Neuronal stem cell (in vitro differentiated cells): Measurements from ENCODE around the gene RECK.

Experiments
- DNase-seq: peaks from one replicate; pipeline ENCODE4 v3.0.0-alpha.2; 2013; ENCODE audit warnings: low spot score
- H2AFZ ChIP-seq: one replicate; pipeline ENCODE4 v1.6.1; 2013; ENCODE audit warnings: mild to moderate bottlenecking, low read length, inconsistent platforms
- H2AK5ac ChIP-seq: 2 replicates; pipeline ENCODE4 v1.6.1; 2013; ENCODE audit warnings: low read depth, mild to moderate bottlenecking, inconsistent platforms, low read length, moderate library complexity, mixed read lengths
- H2BK120ac ChIP-seq: 2 replicates; pipeline ENCODE4 v1.6.1; 2013; ENCODE audit warnings: low read depth, mild to moderate bottlenecking, inconsistent platforms, low read length, moderate library complexity, mixed read lengths
- H2BK12ac ChIP-seq: one replicate; pipeline ENCODE4 v1.6.1; 2013; ENCODE audit warnings: low read length, inconsistent platforms
- H2BK15ac ChIP-seq: 2 replicates; pipeline ENCODE4 v1.6.1; 2013; ENCODE audit warnings: mild to moderate bottlenecking, low read length, inconsistent platforms, mixed read lengths
- H2BK5ac ChIP-seq: one replicate; pipeline ENCODE4 v1.6.1; 2013; ENCODE audit warnings: inconsistent platforms, mild to moderate bottlenecking, low read length, moderate library complexity
- H3K14ac ChIP-seq: one replicate; pipeline ENCODE4 v1.6.1; 2013; ENCODE audit warnings: low read length, inconsistent platforms
- H3K18ac ChIP-seq: 2 replicates; pipeline ENCODE4 v1.6.1; 2013; ENCODE audit warnings: low read length, inconsistent platforms
- H3K23ac ChIP-seq: 2 replicates; pipeline ENCODE4 v1.6.1; 2013; ENCODE audit warnings: low read depth, mild to moderate bottlenecking, mixed read lengths, low read length, inconsistent platforms; ENCODE audit not compliant: poor library complexity
- H3K27ac ChIP-seq: replicated peaks from 3 replicates; pipeline ENCODE4 v1.5.1; 2013; ENCODE audit warnings: low read length, inconsistent platforms
- H3K27me3 ChIP-seq, 3 experiments: 2 replicates each; pipeline ENCODE4 v1.6.1; 2013; ENCODE audit warnings: low read length in 3 of 3, mild to moderate bottlenecking in 2 of 3, inconsistent platforms in 1 of 3, low read depth in 1 of 3, mixed read lengths in 1 of 3, moderate library complexity in 1 of 3; ENCODE audit not compliant: control insufficient read depth in 3 of 3, insufficient read depth in 3 of 3
- H3K36me3 ChIP-seq, 2 donors: replicated peaks in 1 of 2; 2 replicates each; pipeline ENCODE4 v1.6.1; 2013; ENCODE audit warnings: low read length in 2 of 2; ENCODE audit not compliant: control insufficient read depth in 2 of 2, insufficient read depth in 2 of 2
- H3K4ac ChIP-seq: 2 replicates; pipeline ENCODE4 v1.6.1; 2013; ENCODE audit warnings: inconsistent platforms, mild to moderate bottlenecking, low read length, moderate library complexity
- H3K4me1 ChIP-seq, 2 donors: 1 replicate in 1 of 2; 2 replicates in 1 of 2; pipeline ENCODE4 v1.6.1; 2013; ENCODE audit warnings: low read length in 2 of 2, low read depth in 1 of 2; ENCODE audit not compliant: control insufficient read depth in 2 of 2, insufficient read depth in 1 of 2
- H3K4me2 ChIP-seq: one replicate; pipeline ENCODE4 v1.6.1; 2013; ENCODE audit warnings: mild to moderate bottlenecking, low read length, inconsistent platforms; ENCODE audit not compliant: insufficient read depth, poor library complexity, severe bottlenecking
- H3K4me3 ChIP-seq, 2 donors: 2 replicates each; pipeline ENCODE4 v1.5.1; 2013; ENCODE audit warnings: low read length in 2 of 2, mild to moderate bottlenecking in 2 of 2, inconsistent platforms in 1 of 2, moderate library complexity in 1 of 2
- H3K79me1 ChIP-seq: one replicate; pipeline ENCODE4 v1.6.1; 2013; ENCODE audit warnings: low read depth, mild to moderate bottlenecking, inconsistent platforms, low read length, moderate library complexity
- H3K9ac ChIP-seq: one replicate; pipeline ENCODE4 v1.6.1; 2013; ENCODE audit warnings: mild to moderate bottlenecking, low read depth, low read length, inconsistent platforms; ENCODE audit not compliant: poor library complexity
- H3K9me3 ChIP-seq, 2 donors: replicated peaks in 1 of 2; 2 replicates each; pipeline versions ENCODE3 to v1.6.1; 2013; ENCODE audit warnings: low read length in 2 of 2, mild to moderate bottlenecking in 2 of 2, inconsistent platforms in 1 of 2, low read depth in 1 of 2, mixed read lengths in 1 of 2, moderate library complexity in 1 of 2; ENCODE audit not compliant: control insufficient read depth in 2 of 2, insufficient read depth in 1 of 2
- H4K8ac ChIP-seq: one replicate; pipeline ENCODE4 v1.6.1; 2013; ENCODE audit warnings: low read depth, mild to moderate bottlenecking, inconsistent platforms, low read length, moderate library complexity
- H4K91ac ChIP-seq: one replicate; pipeline ENCODE4 v1.6.1; 2013; ENCODE audit warnings: low read length, low read depth, mild to moderate bottlenecking, inconsistent platforms; ENCODE audit not compliant: poor library complexity
- WGBS, 2 donors: extraction: QIAGEN DNeasy Blood & Tissue Kit; methylation state at CpG; one replicate each; pipeline ENCODE4 v1.1.7; 2013; ENCODE audit warnings: missing lambda C conversion rate in 2 of 2, mixed read lengths in 1 of 2; ENCODE audit not compliant: insufficient read length in 2 of 2, insufficient replicate concordance in 1 of 2; ENCODE audit errors: extremely low coverage in 2 of 2; 5-methylcytosine and 5-hydroxymethylcytosine counted together

RECK gene

GRCh38 chr9:36110434-36110833 lies 73.7 kb downstream of the RECK start:
- Histone ChIP-seq H2BK120ac (no peak overlapping the region), H3K4me3 (no peak overlapping the region), H4K91ac (no peak overlapping the region), H3K4ac (no peak overlapping the region), H3K4me1 (peaks cover 5 to 7% of the 10 kb centered on the region in 2 donors), H3K9ac (no peak overlapping the region), H2AK5ac (no peak overlapping the region), H2BK5ac (no peak overlapping the region), H3K27ac (no peak overlapping the region), H2BK12ac (no peak overlapping the region), H2AFZ (no peak overlapping the region), H3K9me3 (no peaks in the 10 kb centered on the region), H4K8ac (no peak overlapping the region), H3K4me2 (no peak overlapping the region), H3K36me3 (peaks cover 0 to 31% of the 10 kb centered on the region in 2 donors), H3K27me3 (no peaks in the 10 kb centered on the region), H3K18ac (no peak overlapping the region), H3K23ac (no peak overlapping the region), H3K79me1 (no peaks in the 10 kb centered on the region), H3K14ac (no peak overlapping the region), H2BK15ac (no peak overlapping the region)
- DNase-seq = no peak
- WGBS, 2 donors = no CpG with 5 or more reads among the region's 2 CpGs

GRCh38 chr9:36112516-36112915 lies 75.8 kb downstream of the RECK start:
- WGBS, 2 donors = no CpG with 5 or more reads among the region's 3 CpGs
- Histone ChIP-seq H2AFZ (no peak overlapping the region), H3K18ac (no peak overlapping the region), H3K36me3 (peaks cover 0 to 36% of the 10 kb centered on the region in 2 donors), H3K9me3 (no peaks in the 10 kb centered on the region), H3K14ac (no peak overlapping the region), H2BK120ac (no peak overlapping the region), H2BK12ac (no peak overlapping the region), H3K23ac (no peak overlapping the region), H2AK5ac (no peak overlapping the region), H3K4me3 (no peak overlapping the region), H2BK15ac (no peak overlapping the region), H3K27ac (peak overlapping the region; percentile 18), H3K9ac (no peak overlapping the region), H3K79me1 (no peaks in the 10 kb centered on the region), H3K4me2 (no peak overlapping the region), H4K8ac (no peak overlapping the region), H3K4me1 (peaks cover 7% of the 10 kb centered on the region in 2 donors), H3K4ac (no peak overlapping the region), H3K27me3 (no peaks in the 10 kb centered on the region), H4K91ac (no peak overlapping the region), H2BK5ac (no peak overlapping the region)
- DNase-seq = no peak

- H3K14ac ChIP-seq = no peak overlapping the region
- H2BK5ac ChIP-seq = no peak overlapping the region
- peaks cover 0 to 28% of the 10 kb centered on the region in 2 donors for H3K36me3 ChIP-seq
These were observed 77.3 kb downstream of the RECK start for GRCh38 chr9:36113999-36114398.

GRCh38 chr9:36116593-36116992 lies 79.9 kb downstream of the RECK start:
- WGBS, 2 donors = no CpG with 5 or more reads among the region's 3 CpGs
- Histone ChIP-seq H4K91ac (no peak overlapping the region), H3K9ac (peak overlapping the region; percentile 38), H3K23ac (no peak overlapping the region), H2BK5ac (no peak overlapping the region), H2AFZ (no peak overlapping the region), H3K9me3 (no peaks in the 10 kb centered on the region), H3K4me2 (no peak overlapping the region), H3K4me3 (no peak overlapping the region), H3K18ac (no peak overlapping the region), H2BK15ac (no peak overlapping the region), H3K36me3 (peaks cover 1 to 33% of the 10 kb centered on the region in 2 donors), H3K79me1 (no peaks in the 10 kb centered on the region), H3K4ac (no peak overlapping the region), H2AK5ac (no peak overlapping the region), H3K27me3 (no peaks in the 10 kb centered on the region), H3K14ac (no peak overlapping the region), H4K8ac (no peak overlapping the region), H3K4me1 (peaks cover 7% of the 10 kb centered on the region in 2 donors), H2BK12ac (no peak overlapping the region), H2BK120ac (no peak overlapping the region), H3K27ac (no peak overlapping the region)
- no peak for DNase-seq

More at GRCh38 chr9:36113999-36114398, 77.3 kb downstream of the RECK start:
- H3K27me3 ChIP-seq = no peaks in the 10 kb centered on the region
- no peak overlapping the region for H3K4me2 ChIP-seq
- no peaks in the 10 kb centered on the region for H3K79me1 ChIP-seq
- peaks cover 7% of the 10 kb centered on the region in 2 donors for H3K4me1 ChIP-seq
- H2BK12ac ChIP-seq = no peak overlapping the region
- H3K18ac ChIP-seq = no peak overlapping the region
- no CpG with 5 or more reads among the region's 2 CpGs for WGBS, 2 donors
- H3K9ac ChIP-seq = no peak overlapping the region
- no peaks in the 10 kb centered on the region for H3K9me3 ChIP-seq
- no peak overlapping the region for H2BK15ac ChIP-seq
- H3K4me3 ChIP-seq = no peak overlapping the region
- H3K4ac ChIP-seq = no peak overlapping the region
- H2BK120ac ChIP-seq = no peak overlapping the region
- no peak overlapping the region for H3K23ac ChIP-seq
- no peak for DNase-seq
- H2AK5ac ChIP-seq = no peak overlapping the region
- H4K8ac ChIP-seq = no peak overlapping the region
- no peak overlapping the region for H3K27ac ChIP-seq
- H2AFZ ChIP-seq = no peak overlapping the region
- no peak overlapping the region for H4K91ac ChIP-seq
